NCI-H345 (cell line): ENCODE results near the gene ZDHHC14.
"Not testable (repeated sequence)": the region's sequence is repeated elsewhere in the genome, so short reads cannot be mapped to it uniquely, and the experiment has no call there.

Experiments used
- DNase-seq: peaks from one replicate; lab custom pipeline; 2025; lab: John Stamatoyannopoulos, UW

The ZDHHC14 gene

DNA sequence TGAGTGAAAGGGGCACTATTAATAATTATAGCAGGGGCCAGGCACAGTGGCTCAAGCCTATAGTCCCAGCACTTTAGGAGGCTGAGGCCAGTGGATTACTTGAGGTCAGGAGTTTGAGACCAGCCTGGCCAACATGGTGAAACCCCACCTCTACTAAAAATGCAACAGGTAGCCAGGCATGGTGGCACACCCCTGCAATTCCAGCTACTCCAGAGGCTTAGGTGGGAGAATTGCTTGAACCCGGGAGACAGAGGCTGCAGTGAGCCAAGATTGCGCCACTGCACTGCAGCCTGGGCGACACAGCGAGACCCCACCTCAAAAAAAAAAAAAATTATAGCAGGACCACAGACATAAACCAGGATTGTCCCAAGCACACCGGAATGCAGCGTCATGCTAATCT lies 340.0 kb downstream of the ZDHHC14 start:
- not testable (repeated sequence) for DNase-seq

DNA sequence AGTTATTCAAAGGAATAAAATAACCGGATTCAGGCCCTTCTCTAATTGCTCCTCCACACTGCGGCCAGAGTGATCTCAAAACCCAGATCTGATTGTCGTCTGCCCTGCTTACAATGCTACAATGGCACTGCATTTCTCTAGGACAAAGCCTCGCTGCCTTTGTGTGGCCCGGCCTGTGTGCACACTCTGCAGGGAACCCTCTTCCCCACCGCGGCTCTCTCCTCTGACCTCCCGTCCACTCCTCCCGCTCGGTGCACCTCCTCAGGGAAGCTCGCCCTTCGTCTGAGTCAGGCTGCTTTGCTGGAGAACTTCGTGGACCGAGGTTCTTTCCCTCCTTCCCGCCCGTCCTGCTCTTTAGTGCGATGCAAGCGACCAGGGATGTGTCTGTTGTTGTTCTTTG lies 340.4 kb downstream of the ZDHHC14 start:
- peak; percentile 11 for DNase-seq

DNA sequence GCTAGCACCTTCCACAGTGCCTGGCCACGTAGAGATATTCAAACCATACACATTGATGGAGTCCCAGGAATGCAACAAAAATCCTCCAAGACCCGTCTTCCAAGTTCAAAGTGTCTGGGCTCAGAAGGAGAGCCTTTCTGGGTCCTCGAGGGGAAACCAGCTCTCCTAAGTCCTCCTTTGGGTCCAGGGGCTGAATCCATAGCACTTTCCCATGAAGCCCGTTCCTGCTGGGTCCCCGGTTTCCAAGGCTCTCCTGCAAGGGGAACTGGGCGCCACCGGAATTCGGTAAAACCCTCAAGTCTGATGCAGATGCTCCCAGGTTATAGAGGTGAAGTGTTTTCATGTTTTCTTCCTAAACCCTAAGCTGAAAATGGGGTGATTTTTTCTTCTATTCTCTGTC lies 340.8 kb downstream of the ZDHHC14 start:
- DNase-seq, result no peak

DNA sequence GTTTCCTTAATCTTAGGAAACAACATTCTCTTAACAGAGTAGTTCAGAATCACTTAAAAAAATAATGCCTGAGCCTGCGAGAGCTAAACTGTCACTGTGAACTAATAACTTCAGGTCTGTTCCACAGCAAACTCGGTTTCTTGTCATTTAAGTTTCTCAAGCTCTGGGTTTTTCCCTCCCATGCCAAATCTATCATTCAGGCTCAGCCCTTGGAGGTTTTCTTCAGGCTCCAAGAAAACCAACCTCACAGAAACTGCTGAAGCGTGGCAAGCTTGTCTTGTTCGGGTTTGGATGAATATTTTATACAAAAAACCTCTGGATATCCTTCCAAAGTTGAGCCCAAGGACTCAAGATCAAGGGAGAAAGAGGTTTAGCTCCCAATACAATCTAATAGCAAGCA lies 342.4 kb downstream of the ZDHHC14 start:
- no peak for DNase-seq

DNA sequence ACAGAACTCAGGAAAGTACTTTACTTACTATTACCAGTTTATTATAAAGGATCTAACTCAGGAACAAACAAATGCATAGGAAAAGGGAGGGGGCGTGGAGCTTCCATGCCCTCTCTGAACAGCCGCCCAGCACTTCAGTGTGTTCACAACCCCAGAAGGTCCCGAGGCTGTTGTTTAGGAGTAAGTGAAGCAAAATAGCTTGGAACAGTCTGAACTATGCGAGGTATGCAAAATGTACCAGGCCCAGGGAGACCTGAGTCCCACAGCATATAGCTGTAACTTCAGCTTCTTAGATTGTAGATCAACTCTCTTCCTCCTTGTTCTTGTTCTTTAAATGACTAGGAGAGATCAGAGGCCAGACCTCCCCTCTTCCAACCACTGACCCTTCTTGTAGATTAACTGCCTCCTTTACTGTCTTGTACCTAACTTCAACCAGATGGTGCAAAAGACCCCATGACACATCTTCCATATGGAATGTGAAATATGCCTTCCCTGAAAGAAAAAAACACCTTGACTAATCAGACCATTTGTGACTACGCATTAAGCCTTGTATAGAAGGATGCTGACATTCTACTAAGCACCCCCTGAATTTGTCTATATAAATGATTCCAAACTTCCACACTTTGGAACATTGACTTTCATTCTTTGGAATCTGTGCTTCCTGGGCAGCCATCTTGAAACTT lies 343.3 kb downstream of the ZDHHC14 start:
- no peak for DNase-seq

DNA sequence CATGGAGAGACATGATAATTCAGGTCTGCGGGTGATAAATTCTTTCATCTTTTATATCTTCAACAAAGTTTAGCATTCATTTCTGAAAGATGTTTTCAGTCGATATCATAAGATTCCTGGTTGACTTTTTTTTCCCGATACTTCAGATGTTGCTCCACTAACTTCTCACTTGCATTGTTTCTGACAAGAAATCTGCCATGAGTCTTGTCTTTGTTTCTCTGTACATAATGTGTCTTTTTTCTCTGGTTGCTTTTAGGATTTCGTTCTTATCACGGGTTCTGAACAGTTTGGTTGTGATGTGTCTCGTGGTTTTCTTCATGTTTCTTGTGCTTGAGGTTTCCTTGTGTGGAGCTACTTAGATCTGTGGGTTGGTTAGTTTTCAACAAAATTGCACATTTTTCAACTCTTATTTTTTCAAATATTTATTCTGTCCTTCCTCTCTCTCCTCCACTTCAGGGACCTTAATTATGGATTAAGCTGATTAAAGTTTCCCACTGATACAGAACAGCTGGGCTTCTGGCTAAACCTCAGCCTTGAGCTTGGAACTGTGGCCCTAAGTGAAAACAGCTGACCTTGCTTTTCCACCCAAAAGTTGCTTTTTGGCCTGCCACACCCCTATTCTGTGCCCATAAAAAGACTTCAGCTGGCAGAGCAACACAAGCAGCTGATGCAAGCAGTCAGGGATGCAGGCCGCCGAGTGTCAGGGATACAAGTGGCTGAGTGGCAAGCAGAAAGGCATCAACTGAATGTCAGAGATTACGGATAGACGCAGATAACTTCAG lies 344.2 kb downstream of the ZDHHC14 start:
- no peak for DNase-seq

DNA sequence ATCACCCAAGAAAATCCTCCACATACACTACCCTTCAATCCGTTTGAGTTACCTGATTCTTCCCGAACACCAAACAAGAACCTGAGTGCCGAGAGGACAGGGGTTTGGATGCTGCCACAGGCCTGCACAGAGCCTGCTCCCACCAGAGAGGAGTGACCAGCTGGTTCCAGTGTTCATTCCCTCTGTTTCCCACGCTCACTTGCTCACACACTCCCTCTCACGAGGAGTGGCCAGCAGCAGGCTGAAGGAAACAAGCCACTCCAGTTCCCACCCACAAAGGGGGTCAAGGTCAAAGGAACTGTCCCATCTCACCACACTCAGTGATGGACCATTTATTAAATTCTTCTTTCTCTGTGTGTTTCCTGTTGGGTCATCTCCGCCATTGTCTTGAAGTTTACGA lies 344.8 kb downstream of the ZDHHC14 start:
- DNase-seq, result no peak

DNA sequence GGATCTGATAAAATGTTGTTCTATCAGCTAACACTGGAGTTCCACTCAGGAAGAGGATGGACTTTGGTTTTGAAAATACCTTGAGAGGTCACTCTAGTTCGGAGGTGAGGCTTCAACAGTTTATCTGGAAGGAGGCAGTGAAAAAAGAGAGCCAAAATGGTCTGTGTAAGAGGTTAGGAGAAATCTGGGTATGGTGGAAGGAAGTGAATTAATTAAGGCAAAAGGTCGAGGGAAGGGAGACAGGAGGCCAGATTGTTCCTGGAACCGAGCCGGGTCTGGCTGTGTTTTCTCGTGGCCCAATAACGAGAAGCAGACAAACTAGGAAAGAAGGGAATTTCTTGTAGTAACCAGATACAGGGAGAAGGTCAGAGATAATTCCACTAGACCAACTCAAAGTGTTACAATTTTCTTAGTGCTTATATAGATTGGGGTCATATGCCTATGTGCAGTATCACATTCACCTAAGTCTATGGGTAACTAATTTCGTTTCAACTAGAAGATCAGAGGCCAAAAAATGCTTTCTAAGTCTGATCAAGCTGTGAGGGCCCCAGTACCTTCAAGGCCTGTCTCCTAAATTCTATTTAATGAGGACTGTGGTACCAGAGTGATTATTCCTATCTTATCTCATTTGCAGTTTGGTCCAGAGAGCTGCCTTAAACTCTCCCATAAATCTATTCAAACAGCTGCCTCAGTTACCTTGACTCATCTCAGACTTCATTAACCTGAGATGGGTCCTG lies 346.1 kb downstream of the ZDHHC14 start:
- DNase-seq, result no peak
